ENCODE measurements around the gene IMMP2L. TPM values are rescaled to one million over a fixed set of nuclear protein-coding genes. Genes with fewer than 3 reads are reported as not detected.

Gene IMMP2L
- total RNA-seq, 1 experiment from 2014 or later: 8.6 TPM

GRCh38 chr7:111174510-111174909, 387.8 kb downstream of the IMMP2L start:
- Histone ChIP-seq H3K27me3 (ENCODE audit: low read length) (no peaks in the 10 kb centered on the region), H3K79me2 (ENCODE audit: low read length) (no peaks in the 10 kb centered on the region), H2AFZ (ENCODE audit: low read length) (no peak overlapping the region), H3K9ac (ENCODE audit: low read length) (no peak overlapping the region), H3K4me3 (ENCODE audit: low read length) (no peak overlapping the region), H3K4me2 (ENCODE audit: low read length) (no peak overlapping the region), H3K9me2 (replicated peaks; ENCODE audit: low read length) (no peaks in the 10 kb centered on the region), H3K9me3 (ENCODE audit: low read length) (no peaks in the 10 kb centered on the region), H3F3A (ENCODE audit: low read length, unreplicated experiment) (no peaks in the 10 kb centered on the region), H3K4me1 (ENCODE audit: insufficient read depth, low read length) (no peaks in the 10 kb centered on the region), H3K27ac (ENCODE audit: low read length) (no peak overlapping the region), H3K36me3 (ENCODE audit: low read depth, low read length) (no peaks in the 10 kb centered on the region), H4K20me1 (ENCODE audit: low read length) (no peaks in the 10 kb centered on the region)
- DNase-seq (no peak), ATAC-seq (no peak)
- ChIA-PET POLR2A (ENCODE audit: unreplicated experiment) (no interaction called here), CTCF (no interaction called here)
- TF ChIP-seq CTCF (conservative IDR thresholded peaks at IDR 0.05; ENCODE audit: low read depth, low read length) (no peak), EZH2 (IDR thresholded peaks at IDR 0.05; ENCODE audit: low read length, unreplicated experiment) (no peak), EZH2phosphoT487 (IDR thresholded peaks at IDR 0.05; ENCODE audit: borderline replicate concordance, low read length) (no peak)
- intact Hi-C loops (cut with micrococcal nuclease): no loop called here
- BruUV-seq (replicated peaks): no TSS peak

GRCh38 chr7:111173990-111174389, 388.3 kb downstream of the IMMP2L start:
- intact Hi-C loops (cut with micrococcal nuclease): no loop called here
- Histone ChIP-seq H3K4me3 (ENCODE audit: low read length) (no peak overlapping the region), H3K9me2 (replicated peaks; ENCODE audit: low read length) (no peaks in the 10 kb centered on the region), H3K9me3 (ENCODE audit: low read length) (no peaks in the 10 kb centered on the region), H3K79me2 (ENCODE audit: low read length) (no peaks in the 10 kb centered on the region), H3K36me3 (ENCODE audit: low read depth, low read length) (no peaks in the 10 kb centered on the region), H4K20me1 (ENCODE audit: low read length) (no peaks in the 10 kb centered on the region), H2AFZ (ENCODE audit: low read length) (no peak overlapping the region), H3K27ac (ENCODE audit: low read length) (no peak overlapping the region), H3K27me3 (ENCODE audit: low read length) (no peaks in the 10 kb centered on the region), H3F3A (ENCODE audit: low read length, unreplicated experiment) (no peaks in the 10 kb centered on the region), H3K4me1 (ENCODE audit: insufficient read depth, low read length) (no peaks in the 10 kb centered on the region), H3K9ac (ENCODE audit: low read length) (no peak overlapping the region), H3K4me2 (ENCODE audit: low read length) (no peak overlapping the region)
- DNase-seq (no peak), ATAC-seq (no peak)
- CTCF ChIA-PET: no interaction called here
- TF ChIP-seq CTCF (conservative IDR thresholded peaks at IDR 0.05; ENCODE audit: low read depth, low read length): no peak
- no peak for TF ChIP-seq EZH2 (IDR thresholded peaks at IDR 0.05; ENCODE audit: low read length, unreplicated experiment)
- TF ChIP-seq EZH2phosphoT487 (IDR thresholded peaks at IDR 0.05; ENCODE audit: borderline replicate concordance, low read length): no peak
- POLR2A ChIA-PET (ENCODE audit: unreplicated experiment): no interaction called here
- BruUV-seq (replicated peaks): no TSS peak

- BruUV-seq (replicated peaks): no TSS peak
- no peak overlapping the region for H2AFZ ChIP-seq (ENCODE audit: low read length)
- DNase-seq: no peak
- intact Hi-C loops (cut with micrococcal nuclease): no loop called here
- H3K4me2 ChIP-seq (ENCODE audit: low read length): no peak overlapping the region
- H3K4me1 ChIP-seq (ENCODE audit: insufficient read depth, low read length): no peaks in the 10 kb centered on the region
- POLR2A ChIA-PET (ENCODE audit: unreplicated experiment): no interaction called here
- no peak for ATAC-seq
- H4K20me1 ChIP-seq (ENCODE audit: low read length): no peaks in the 10 kb centered on the region
- H3K9me3 ChIP-seq (ENCODE audit: low read length): no peaks in the 10 kb centered on the region
- H3K79me2 ChIP-seq (ENCODE audit: low read length): no peaks in the 10 kb centered on the region
- no peaks in the 10 kb centered on the region for H3K36me3 ChIP-seq (ENCODE audit: low read depth, low read length)
- CTCF ChIA-PET: no interaction called here
- TF ChIP-seq CTCF (conservative IDR thresholded peaks at IDR 0.05; ENCODE audit: low read depth, low read length) (no peak), EZH2phosphoT487 (IDR thresholded peaks at IDR 0.05; ENCODE audit: borderline replicate concordance, low read length) (no peak), EZH2 (IDR thresholded peaks at IDR 0.05; ENCODE audit: low read length, unreplicated experiment) (no peak)
- H3K27ac ChIP-seq (ENCODE audit: low read length): no peak overlapping the region
- no peaks in the 10 kb centered on the region for H3K27me3 ChIP-seq (ENCODE audit: low read length)
- H3F3A ChIP-seq (ENCODE audit: low read length, unreplicated experiment): no peaks in the 10 kb centered on the region
- no peaks in the 10 kb centered on the region for H3K9me2 ChIP-seq (replicated peaks; ENCODE audit: low read length)
- no peak overlapping the region for H3K9ac ChIP-seq (ENCODE audit: low read length)
- H3K4me3 ChIP-seq (ENCODE audit: low read length): no peak overlapping the region
These were observed 388.8 kb downstream of the IMMP2L start for GRCh38 chr7:111173528-111173927.
